K562 (cell line): ENCODE measurements around the gene SMARCA4. TPM values are rescaled to one million over a fixed set of nuclear protein-coding genes. Genes with fewer than 3 reads are reported as not detected.

Source experiments
- CREBBP ChIP-seq: IDR thresholded peaks from one replicate; pipeline ENCODE4 v1.6.1; 2012; ENCODE audit warnings: low read depth, mild to moderate bottlenecking, control low read depth, inconsistent platforms, low read length
- ELF1 ChIP-seq: fragments of 200-800 bp; sonication (Bioruptor generic); IDR thresholded peaks from 2 replicates; pipeline ENCODE4 v1.6.1; 2016; ENCODE audit warnings: missing genetic modification characterization, missing compliant biosample characterization
- ETV1 ChIP-seq: fragments of 450-650 bp; conservative IDR thresholded peaks from 2 replicates; pipeline ENCODE4 v1.6.1; 2016; ENCODE audit warnings: missing genetic modification characterization, control low read depth, low read depth, missing compliant biosample characterization
- FOXK2 ChIP-seq, 2 experiments: fragments of 450-650 bp; IDR thresholded peaks in 1 of 2; conservative IDR thresholded peaks in 1 of 2; 2 replicates each; pipeline ENCODE4 v1.6.1; 2016; ENCODE audit warnings: low read depth in 2 of 2, mild to moderate bottlenecking in 1 of 2
- HEY1 ChIP-seq: fragments of 250-450 bp; sonication (Bioruptor Pico); IDR thresholded peaks from 2 replicates; pipeline ENCODE4 v1.5.0; 2020; ENCODE audit warnings: mild to moderate bottlenecking, moderate library complexity, borderline replicate concordance
- HNRNPH1 ChIP-seq: fragments of 200-400 bp; formaldehyde crosslinking; optimal IDR thresholded peaks from 2 replicates; pipeline ENCODE3; 2017; ENCODE audit warnings: low read depth, mild to moderate bottlenecking, low read length, moderate library complexity
- MAFF ChIP-seq: IDR thresholded peaks from 2 replicates; pipeline ENCODE4 v1.6.1; 2012; ENCODE audit warnings: low read length, improper control_type of control experiment
- POLR2AphosphoS2 ChIP-seq: IDR thresholded peaks from 2 replicates; pipeline ENCODE4 v1.6.1; 2012; ENCODE audit warnings: low read length, improper control_type of control experiment
- RCOR1 ChIP-seq, 2 experiments: IDR thresholded peaks; 2 replicates each; pipeline ENCODE4 v1.6.1; 2012; ENCODE audit warnings: low read depth in 2 of 2, low read length in 2 of 2, borderline replicate concordance in 1 of 2, improper control_type of control experiment in 1 of 2
- SIN3B ChIP-seq: fragments of 450-650 bp; IDR thresholded peaks from 2 replicates; pipeline ENCODE4 v1.6.1; 2017; ENCODE audit warnings: low read depth, mild to moderate bottlenecking, moderate library complexity
- SNRNP70 ChIP-seq: fragments of 200-400 bp; formaldehyde crosslinking; optimal IDR thresholded peaks from 2 replicates; pipeline ENCODE3; 2017; ENCODE audit warnings: low read depth, low read length
- SRSF3 ChIP-seq: fragments of 200-400 bp; formaldehyde crosslinking; IDR thresholded peaks from 2 replicates; pipeline ENCODE4 v1.6.1; 2016; ENCODE audit warnings: mild to moderate bottlenecking, low read length, moderate library complexity; ENCODE audit not compliant: insufficient read depth
- SRSF7 ChIP-seq: fragments of 200-400 bp; formaldehyde crosslinking; optimal IDR thresholded peaks from 2 replicates; pipeline ENCODE3; 2017; ENCODE audit warnings: mild to moderate bottlenecking, low read depth, low read length
- TAF7 ChIP-seq: fragments of 450-650 bp; IDR thresholded peaks from 2 replicates; pipeline ENCODE4 v1.6.1; 2016; ENCODE audit warnings: missing genetic modification characterization, missing compliant biosample characterization
- TAF9B ChIP-seq: fragments of 450-650 bp; IDR thresholded peaks from 2 replicates; pipeline ENCODE4 v1.6.1; 2018; ENCODE audit warnings: mild to moderate bottlenecking; ENCODE audit not compliant: partially characterized antibody
- ZBTB7A ChIP-seq: IDR thresholded peaks from 2 replicates; pipeline ENCODE4 v1.6.1; 2011; ENCODE audit warnings: low read depth, mild to moderate bottlenecking, low read length, moderate library complexity, borderline replicate concordance; ENCODE audit not compliant: control insufficient read depth
- ZNF12 ChIP-seq: sonication (generic); formaldehyde crosslinking; IDR thresholded peaks from 2 replicates; pipeline ENCODE4 v1.4.0; 2020; ENCODE audit warnings: mild to moderate bottlenecking, missing genetic modification reagents
- ZNF282 ChIP-seq: sonication (generic); formaldehyde crosslinking; IDR thresholded peaks from 2 replicates; pipeline ENCODE4 v1.8.1; 2023; ENCODE audit warnings: missing genetic modification reagents
- ZNF395 ChIP-seq: fragments of 200-800 bp; sonication (Bioruptor generic); IDR thresholded peaks from 2 replicates; pipeline ENCODE4 v1.6.1; 2017; ENCODE audit warnings: missing genetic modification characterization, missing compliant biosample characterization
- ZNF507 ChIP-seq: conservative IDR thresholded peaks from 2 replicates; pipeline ENCODE4 v1.6.1; 2017; ENCODE audit warnings: missing genetic modification characterization, missing compliant biosample characterization
- ZNF79 ChIP-seq: fragments of 250-450 bp; sonication (Bioruptor Pico); IDR thresholded peaks from 2 replicates; pipeline ENCODE4 v1.4.0; 2020; ENCODE audit warnings: low read depth, mild to moderate bottlenecking, moderate library complexity
- polyA plus RNA-seq, 8 experiments: library from polyadenylated mRNA; depleted of rRNA in 4 of 8; stranded (reverse) in 5 of 8; unstranded in 3 of 8; fragments of >200 nt; fragmentation: Nextera tagmentation in 2 of 8; fragmentation: Illumina TruSeq in 1 of 8; extraction: Ambion mirVana in 2 of 8; extraction: Trizol in 1 of 8; gene quantifications; 2 replicates each; pipeline versions ENCODE4 v1.2.1 to v1.2.3, GENCODE V29; 2011 to 2014; ENCODE audit warnings: inconsistent platforms in 1 of 8, missing spikeins in 1 of 8
- total RNA-seq, 7 experiments: library from RNA; depleted of rRNA in 6 of 7; stranded (reverse); fragments of >200 nt in 6 of 7; fragmentation: Illumina TruSeq in 2 of 7; extraction: Trizol in 2 of 7; gene quantifications; 2 replicates each; pipeline versions ENCODE4 v1.2.1 to v1.2.3, GENCODE V29; 2011 to 2021; ENCODE audit warnings: low replicate concordance in 1 of 7
- TF ChIP-seq, protein P1 (sequence below): sonication (generic); formaldehyde crosslinking; IDR thresholded peaks from 2 replicates; pipeline ENCODE4 v1.8.1; 2023; ENCODE audit warnings: missing genetic modification reagents, mild to moderate bottlenecking, borderline replicate concordance

The SMARCA4 gene
- total and polyA plus RNA-seq, 9 of the 15 experiments (the other 6 are each of a cell fraction or from before 2014, with no cell fraction given), result 19.3 to 207 (median 52.1) TPM

GRCh38 chr19:10928563-10929401, 32.0 kb upstream of the SMARCA4 start, which contains the start of the genes TIMM29 and YIPF2 (continued):
- TF ChIP-seq, protein P1, sequence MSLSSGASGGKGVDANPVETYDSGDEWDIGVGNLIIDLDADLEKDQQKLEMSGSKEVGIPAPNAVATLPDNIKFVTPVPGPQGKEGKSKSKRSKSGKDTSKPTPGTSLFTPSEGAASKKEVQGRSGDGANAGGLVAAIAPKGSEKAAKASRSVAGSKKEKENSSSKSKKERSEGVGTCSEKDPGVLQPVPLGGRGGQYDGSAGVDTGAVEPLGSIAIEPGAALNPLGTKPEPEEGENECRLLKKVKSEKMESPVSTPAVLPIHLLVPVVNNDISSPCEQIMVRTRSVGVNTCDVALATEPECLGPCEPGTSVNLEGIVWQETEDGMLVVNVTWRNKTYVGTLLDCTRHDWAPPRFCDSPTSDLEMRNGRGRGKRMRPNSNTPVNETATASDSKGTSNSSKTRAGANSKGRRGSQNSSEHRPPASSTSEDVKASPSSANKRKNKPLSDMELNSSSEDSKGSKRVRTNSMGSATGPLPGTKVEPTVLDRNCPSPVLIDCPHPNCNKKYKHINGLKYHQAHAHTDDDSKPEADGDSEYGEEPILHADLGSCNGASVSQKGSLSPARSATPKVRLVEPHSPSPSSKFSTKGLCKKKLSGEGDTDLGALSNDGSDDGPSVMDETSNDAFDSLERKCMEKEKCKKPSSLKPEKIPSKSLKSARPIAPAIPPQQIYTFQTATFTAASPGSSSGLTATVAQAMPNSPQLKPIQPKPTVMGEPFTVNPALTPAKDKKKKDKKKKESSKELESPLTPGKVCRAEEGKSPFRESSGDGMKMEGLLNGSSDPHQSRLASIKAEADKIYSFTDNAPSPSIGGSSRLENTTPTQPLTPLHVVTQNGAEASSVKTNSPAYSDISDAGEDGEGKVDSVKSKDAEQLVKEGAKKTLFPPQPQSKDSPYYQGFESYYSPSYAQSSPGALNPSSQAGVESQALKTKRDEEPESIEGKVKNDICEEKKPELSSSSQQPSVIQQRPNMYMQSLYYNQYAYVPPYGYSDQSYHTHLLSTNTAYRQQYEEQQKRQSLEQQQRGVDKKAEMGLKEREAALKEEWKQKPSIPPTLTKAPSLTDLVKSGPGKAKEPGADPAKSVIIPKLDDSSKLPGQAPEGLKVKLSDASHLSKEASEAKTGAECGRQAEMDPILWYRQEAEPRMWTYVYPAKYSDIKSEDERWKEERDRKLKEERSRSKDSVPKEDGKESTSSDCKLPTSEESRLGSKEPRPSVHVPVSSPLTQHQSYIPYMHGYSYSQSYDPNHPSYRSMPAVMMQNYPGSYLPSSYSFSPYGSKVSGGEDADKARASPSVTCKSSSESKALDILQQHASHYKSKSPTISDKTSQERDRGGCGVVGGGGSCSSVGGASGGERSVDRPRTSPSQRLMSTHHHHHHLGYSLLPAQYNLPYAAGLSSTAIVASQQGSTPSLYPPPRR (CRISPR knock-in tag), result no peak
- no peak for TF ChIP-seq ZNF507 (tag)
- no peak for TF ChIP-seq POLR2AphosphoS2
- peak; percentile 54; the same call in 1 of the 2 replicates for TF ChIP-seq TAF7 (tag)
- no peak for TF ChIP-seq MAFF
- peak in 1 of 2 experiments; percentile 48; a peak in 1 of 4 replicates for TF ChIP-seq RCOR1 (IDR thresholded peaks at IDR 0.05; ENCODE audit: borderline replicate concordance in 1 of 2, low read depth in 2 of 2, low read length in 2 of 2)
- TF ChIP-seq SIN3B, result peak; percentile 98
- no peak for TF ChIP-seq SRSF7
- no peak for TF ChIP-seq SRSF3
- TF ChIP-seq TAF9B, result no peak
- TF ChIP-seq ZNF12 (CRISPR knock-in tag), result no peak
- TF ChIP-seq ZBTB7A, result peak; percentile 69; the same call in 1 of the 2 replicates
- no peak for TF ChIP-seq CREBBP
- no peak for TF ChIP-seq ZNF79 (CRISPR knock-in tag)
- no peak for TF ChIP-seq ZNF282 (CRISPR knock-in tag)
- TF ChIP-seq HNRNPH1, result no peak
- TF ChIP-seq ETV1 (tag), result peak; percentile 86
- TF ChIP-seq HEY1 (CRISPR knock-in tag), result no peak
- peak; percentile 91 for TF ChIP-seq ELF1 (tag)
- TF ChIP-seq SNRNP70, result no peak
- peak; percentile 99 to 100 for TF ChIP-seq FOXK2 (conservative IDR thresholded peaks at IDR 0.05 in 1 of 2, IDR thresholded peaks at IDR 0.05 in 1 of 2; ENCODE audit: low read depth in 2 of 2)
- TF ChIP-seq ZNF395, result no peak; the same call in 1 of the 2 replicates
